ENCODE results near the gene MRPS18A. TPM values are rescaled to one million over a fixed set of nuclear protein-coding genes. Genes with fewer than 3 reads are reported as not detected.

Gene MRPS18A
- total RNA-seq = 39.1 and 39.8 TPM in 2 replicates
- 83.8 and 92.3 TPM in 2 replicates for polyA plus RNA-seq
- 76.7 and 77.1 TPM in 2 replicates for polyA plus RNA-seq (2011; cell fraction: cytosol; rRNA removed)
- 28.4 and 35.0 TPM in 2 replicates for polyA plus RNA-seq (2011; cell fraction: nucleus; rRNA removed)
- polyA plus RNA-seq (2012) = 46.2 and 47.7 TPM in 2 replicates
- 50.6 and 54.2 TPM in 2 replicates for polyA minus RNA-seq
- polyA minus RNA-seq (2011; cell fraction: cytosol; rRNA and poly(A)+ RNA removed) = 40.1 TPM
- polyA minus RNA-seq (2011; cell fraction: nucleus; rRNA and poly(A)+ RNA removed) = 28.4 and 36.4 TPM in 2 replicates
- percentile 78 among the genes with signal in this experiment for Bru-seq, nascent RNA
- BruChase-seq, experiment 1, labeled RNA remaining after a 6-hour chase = percentile 54 among the genes with signal in this experiment
- BruChase-seq, experiment 2, labeled RNA remaining after a 2-hour chase = percentile 60 among the genes with signal in this experiment
- long read RNA-seq, transcript MRPS18A-202 (6 exons, 1,062 nt) = major isoform, 154 of 250 reads
- long read RNA-seq, partial matches to known transcripts = 1 of 250 reads
- long read RNA-seq, other reads (novel, unspliced or antisense) = 90 of 250 reads

DNA sequence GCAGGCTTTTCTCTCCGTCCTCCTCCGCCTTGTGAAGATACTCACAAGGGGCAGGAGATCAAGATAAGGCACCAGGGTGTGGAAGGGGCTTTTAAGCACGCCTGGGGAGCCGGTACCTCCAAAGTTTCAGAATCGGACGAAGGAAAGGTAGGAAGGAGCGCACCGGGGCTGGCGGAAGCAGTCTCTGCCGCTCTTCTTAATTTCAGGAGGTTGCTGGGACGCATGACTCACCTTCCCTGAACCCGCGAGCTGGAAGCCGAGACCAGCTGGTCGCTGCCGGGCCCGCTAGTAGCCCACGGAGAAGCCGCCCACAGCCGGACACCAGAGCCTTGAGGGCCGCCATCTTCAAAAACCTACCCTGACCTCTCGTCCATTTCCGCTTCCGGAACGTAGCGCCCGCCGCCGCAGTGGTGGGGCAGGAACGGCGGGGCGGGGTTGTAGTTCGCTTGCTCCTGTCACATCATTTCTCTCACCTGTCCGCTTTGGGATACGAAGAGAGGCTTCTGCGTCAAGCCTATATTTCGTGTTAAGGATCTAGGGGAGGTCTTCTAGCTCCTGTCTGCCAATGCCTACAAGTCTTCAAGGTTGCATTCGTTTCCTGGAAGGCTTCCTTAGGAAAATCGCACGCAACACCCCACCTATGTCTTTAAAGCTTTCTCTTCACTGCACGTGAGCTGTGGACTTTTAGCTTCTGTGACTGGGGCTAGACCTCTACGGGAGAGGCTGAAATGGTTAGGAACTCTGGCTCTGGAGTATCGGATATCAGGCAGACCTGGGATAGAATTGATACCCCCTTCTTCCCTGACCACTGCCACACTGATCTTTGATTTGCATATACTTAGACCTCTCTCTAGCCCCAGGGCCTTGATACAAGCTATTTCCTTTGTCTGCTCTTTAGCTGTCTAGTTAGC, at the start of gene MRPS18A:
Gene MRPS18A (minus strand): TSS at position 355 of the 911 bp plus-strand sequence. CDS start 12 bp downstream, at position 343.
- peak within 1 kb of the TSS; percentile 74 for H3K4me2 ChIP-seq (ENCODE audit: insufficient read depth, low read length)
- H3K36me3 ChIP-seq (ENCODE audit: control insufficient read depth in 2 of 2, extremely low read depth in 1 of 2, insufficient read depth in 2 of 2, low read length in 2 of 2) = no peaks in the 10 kb centered on the region
- dilution Hi-C loops (cut with MboI; ENCODE audit: extremely low pct_ligation_motif_present, low sequenced_read_pairs) (no loop called here), intact Hi-C loops (cut with micrococcal nuclease) (loop anchor here (1.0 kb wide), 1 partner anchor 12 kb away; no protein-coding TSS in a partner anchor)
- H3K27ac ChIP-seq (ENCODE audit: insufficient read depth, low read depth, low read length) = peak within 1 kb of the TSS; percentile 64
- peak within 1 kb of the TSS; percentile 93 for H2AFZ ChIP-seq (ENCODE audit: low read depth, low read length)
- TF ChIP-seq POLR2AphosphoS5 (IDR thresholded peaks at IDR 0.05; ENCODE audit: insufficient read depth, low read depth, low read length) (peak; percentile 86), POLR2A (IDR thresholded peaks at IDR 0.05; ENCODE audit: low read depth, low read length) (peak; percentile 92), JUN (IDR thresholded peaks at IDR 0.05; ENCODE audit: borderline replicate concordance, insufficient read depth, insufficient read length, low read depth) (no peak), FOS (IDR thresholded peaks at IDR 0.05; ENCODE audit: borderline replicate concordance, insufficient read depth, low read length) (peak; percentile 28), GATA2 (IDR thresholded peaks at IDR 0.05; ENCODE audit: insufficient read depth, insufficient read length, low read depth, low read length) (no peak), EZH2 (IDR thresholded peaks at IDR 0.05; ENCODE audit: borderline replicate concordance, low read depth, low read length, severe bottlenecking) (no peak)
- TF ChIP-seq, protein P1, sequence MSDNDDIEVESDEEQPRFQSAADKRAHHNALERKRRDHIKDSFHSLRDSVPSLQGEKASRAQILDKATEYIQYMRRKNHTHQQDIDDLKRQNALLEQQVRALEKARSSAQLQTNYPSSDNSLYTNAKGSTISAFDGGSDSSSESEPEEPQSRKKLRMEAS (IDR thresholded peaks at IDR 0.05; ENCODE audit: insufficient read depth, insufficient read length) = no peak
- TF ChIP-seq, protein P2, sequence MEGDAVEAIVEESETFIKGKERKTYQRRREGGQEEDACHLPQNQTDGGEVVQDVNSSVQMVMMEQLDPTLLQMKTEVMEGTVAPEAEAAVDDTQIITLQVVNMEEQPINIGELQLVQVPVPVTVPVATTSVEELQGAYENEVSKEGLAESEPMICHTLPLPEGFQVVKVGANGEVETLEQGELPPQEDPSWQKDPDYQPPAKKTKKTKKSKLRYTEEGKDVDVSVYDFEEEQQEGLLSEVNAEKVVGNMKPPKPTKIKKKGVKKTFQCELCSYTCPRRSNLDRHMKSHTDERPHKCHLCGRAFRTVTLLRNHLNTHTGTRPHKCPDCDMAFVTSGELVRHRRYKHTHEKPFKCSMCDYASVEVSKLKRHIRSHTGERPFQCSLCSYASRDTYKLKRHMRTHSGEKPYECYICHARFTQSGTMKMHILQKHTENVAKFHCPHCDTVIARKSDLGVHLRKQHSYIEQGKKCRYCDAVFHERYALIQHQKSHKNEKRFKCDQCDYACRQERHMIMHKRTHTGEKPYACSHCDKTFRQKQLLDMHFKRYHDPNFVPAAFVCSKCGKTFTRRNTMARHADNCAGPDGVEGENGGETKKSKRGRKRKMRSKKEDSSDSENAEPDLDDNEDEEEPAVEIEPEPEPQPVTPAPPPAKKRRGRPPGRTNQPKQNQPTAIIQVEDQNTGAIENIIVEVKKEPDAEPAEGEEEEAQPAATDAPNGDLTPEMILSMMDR (IDR thresholded peaks at IDR 0.05; ENCODE audit: extremely low read depth in 1 of 2, insufficient read depth in 1 of 2, low read depth in 1 of 2, low read length in 2 of 2) = no peak
- BruUV-seq (replicated peaks) = TSS peak; percentile 82
- peaks cover 13% of the 10 kb centered on the region for H3K4me1 ChIP-seq (ENCODE audit: control insufficient read depth, extremely low read depth, insufficient read depth, low read length)
- H3K9ac ChIP-seq (replicated peaks; ENCODE audit: extremely low read depth, insufficient read depth, low read length) = peak within 1 kb of the TSS; percentile 89
- peaks cover 30% of the 10 kb centered on the region for H3K79me2 ChIP-seq (ENCODE audit: control insufficient read depth, insufficient read depth, low read length)
- H3K4me3 ChIP-seq (replicated peaks in 1 of 3; ENCODE audit: insufficient read depth in 1 of 3, low read depth in 1 of 3, low read length in 3 of 3) = peak within 1 kb of the TSS; percentile 45 to 95 (median 64)
- ChIA-PET POLR2A (interaction anchor here (0.5 to 1.1 kb wide), 2 partner anchors 10 to 60 kb away, joined by 3 to 4 read pairs; no protein-coding TSS in a partner anchor), CTCF (interaction anchor here (0.8 to 2.6 kb wide), 7 partner anchors 13 to 391 kb away, joined by 3 to 7 read pairs (median 6); partner anchors contain the start of gene VEGFA)
- DNase-seq (ENCODE audit: low read depth, low spot score) (peak; percentile 71), FAIRE-seq (peak; percentile 92)
- H3K9me3 ChIP-seq (replicated peaks; ENCODE audit: control insufficient read depth, insufficient read depth, low read length) = no peaks in the 10 kb centered on the region
- no peaks in the 10 kb centered on the region for H4K20me1 ChIP-seq (replicated peaks; ENCODE audit: control insufficient read depth, extremely low read depth, insufficient read depth, low read length)
- no peaks in the 10 kb centered on the region for H3K27me3 ChIP-seq (ENCODE audit: control insufficient read depth in 2 of 2, insufficient read depth in 2 of 2, low read length in 2 of 2)
- H3K9me1 ChIP-seq (replicated peaks; ENCODE audit: control insufficient read depth, extremely low read depth, insufficient read depth, low read length) = no peaks in the 10 kb centered on the region
